Body of pancreas (tissue), 4 donors: ENCODE measurements around the gene CCNI2.

ENCODE experiments used
- CTCF ChIP-seq, 7 experiments: fragments of 450-650 bp in 4 of 7; fragments of 200-600 bp in 3 of 7; sonication (generic) in 3 of 7; IDR thresholded peaks; one replicate each; pipeline ENCODE4 v1.5.1; 2016 to 2019; ENCODE audit warnings: antibody characterized with exemption in 7 of 7
- POLR2A ChIP-seq, 3 donors: fragments of 450-650 bp; IDR thresholded peaks; one replicate each; pipeline ENCODE4 v1.6.1; 2016; ENCODE audit warnings: antibody characterized with exemption in 3 of 3, mild to moderate bottlenecking in 2 of 3

GRCh38 chr5:132771503-132771998, 24.3 kb downstream of the CCNI2 start:
- no peak for TF ChIP-seq CTCF (IDR thresholded peaks at IDR 0.05)
- TF ChIP-seq POLR2A (IDR thresholded peaks at IDR 0.05): no peak
